B cell (primary cell): ENCODE data around the gene SPDYA. TPM values are rescaled to one million over a fixed set of nuclear protein-coding genes. Genes with fewer than 3 reads are reported as not detected.

Source experiments
- ATAC-seq: fragments of 200-7000 bp; cut with Tn5 transposase; one replicate; pipeline ENCODE4 v1.10.0; 2021; ENCODE audit warnings: low read depth, mild to moderate bottlenecking, moderate number of reproducible peaks, moderate library complexity
- CTCF ChIA-PET: fragments of 350-600 bp; sonication (Branson Sonifier 250); formaldehyde crosslinking; loops from one replicate; lab custom pipeline; 2021; ENCODE audit warnings: antibody characterized with exemption, inconsistent platforms; lab: Charles Lee
- POLR2A ChIA-PET: fragments of 350-600 bp; sonication (Branson Sonifier 250); formaldehyde crosslinking; loops from one replicate; lab custom pipeline; 2021; ENCODE audit warnings: antibody characterized with exemption; lab: Charles Lee
- DNase-seq: peaks from one replicate; pipeline ENCODE4 v3.0.0; 2013
- H2AFZ ChIP-seq: 2 replicates; pipeline ENCODE4 v1.6.1; 2012; ENCODE audit warnings: mild to moderate bottlenecking, low read depth, low read length; ENCODE audit not compliant: insufficient read depth, poor library complexity, severe bottlenecking
- H3K27ac ChIP-seq, 2 donors: 1 replicate in 1 of 2; 2 replicates in 1 of 2; pipeline ENCODE4 v1.5.1; 2012 to 2013; ENCODE audit warnings: low read length in 2 of 2, mild to moderate bottlenecking in 2 of 2, moderate library complexity in 1 of 2
- H3K27me3 ChIP-seq, 4 experiments: fragments of 200-600 bp in 1 of 4; sonication (generic) in 1 of 4; replicated peaks in 1 of 4; 1 replicate in 2 of 4; 2 replicates in 2 of 4; pipeline versions ENCODE4 v1.6.1 to v1.7.0; 2013 to 2016; ENCODE audit warnings: low read length in 3 of 4, mild to moderate bottlenecking in 2 of 4, mixed read lengths in 1 of 4, moderate library complexity in 1 of 4; ENCODE audit not compliant: insufficient read depth in 4 of 4, control insufficient read depth in 3 of 4; ENCODE audit errors: control extremely low read depth in 1 of 4
- H3K36me3 ChIP-seq, 2 experiments: replicated peaks in 1 of 2; 1 replicate in 1 of 2; 2 replicates in 1 of 2; pipeline versions ENCODE4 v1.6.1 to v1.7.1; 2013; ENCODE audit warnings: low read length in 1 of 2; ENCODE audit not compliant: insufficient read depth in 2 of 2, control insufficient read depth in 1 of 2; ENCODE audit errors: control extremely low read depth in 1 of 2, extremely low read depth in 1 of 2
- H3K4me1 ChIP-seq, 2 donors: fragments of 200-600 bp in 1 of 2; sonication (generic) in 1 of 2; 1 replicate in 1 of 2; 2 replicates in 1 of 2; pipeline versions ENCODE4 v1.5.1 to v1.6.1; 2013 to 2017; ENCODE audit warnings: low read length in 2 of 2; ENCODE audit not compliant: control insufficient read depth in 2 of 2, insufficient read depth in 2 of 2
- H3K4me2 ChIP-seq: replicated peaks from 2 replicates; pipeline ENCODE3; 2012; ENCODE audit warnings: mild to moderate bottlenecking, low read depth, low read length; ENCODE audit not compliant: poor library complexity, severe bottlenecking
- H3K4me3 ChIP-seq, 5 experiments: fragments of 200-600 bp in 1 of 5; sonication (generic) in 1 of 5; 1 replicate in 3 of 5; 2 replicates in 2 of 5; pipeline versions ENCODE4 v1.5.1 to v1.7.0; 2011 to 2016; ENCODE audit warnings: low read length in 4 of 5, mild to moderate bottlenecking in 4 of 5, low read depth in 2 of 5, control low read depth in 1 of 5, moderate library complexity in 1 of 5; ENCODE audit not compliant: insufficient read depth in 1 of 5; ENCODE audit errors: control extremely low read depth in 1 of 5, extremely low read depth in 1 of 5
- H3K79me2 ChIP-seq: fragments of 200-600 bp; sonication (generic); one replicate; pipeline ENCODE4 v1.6.0; 2016; ENCODE audit warnings: low read length; ENCODE audit not compliant: control insufficient read depth, insufficient read depth
- H3K9ac ChIP-seq: fragments of 200-600 bp; sonication (generic); 2 replicates; pipeline ENCODE4 v1.6.1; 2017; ENCODE audit warnings: mild to moderate bottlenecking, low read length, moderate library complexity
- H3K9me3 ChIP-seq, 3 donors: one replicate each; pipeline versions ENCODE4 v1.6.1 to v1.7.1; 2013; ENCODE audit warnings: low read length in 2 of 3; ENCODE audit not compliant: control insufficient read depth in 2 of 3, insufficient read depth in 1 of 3; ENCODE audit errors: control extremely low read depth in 1 of 3
- H4K20me1 ChIP-seq: 2 replicates; pipeline ENCODE4 v1.6.0; 2012; ENCODE audit warnings: mild to moderate bottlenecking, low read length; ENCODE audit not compliant: insufficient read depth, control insufficient read depth, poor library complexity, severe bottlenecking
- H3K27ac Mint-ChIP-seq: one replicate; pipeline ENCODE4 v1.8.0; 2021; ENCODE audit warnings: mixed read lengths
- H3K27me3 Mint-ChIP-seq: one replicate; pipeline ENCODE4 v1.8.0; 2021; ENCODE audit warnings: mixed read lengths
- H3K4me1 Mint-ChIP-seq: one replicate; pipeline ENCODE4 v1.8.0; 2021; ENCODE audit warnings: mixed read lengths
- H3K4me3 Mint-ChIP-seq: one replicate; pipeline ENCODE4 v1.8.0; 2021; ENCODE audit warnings: mixed read lengths
- H3K9me3 Mint-ChIP-seq: one replicate; pipeline ENCODE4 v1.8.0; 2022; ENCODE audit warnings: mixed read lengths; ENCODE audit not compliant: insufficient read depth
- CTCF ChIP-seq: fragments of 200-600 bp; IDR thresholded peaks from one replicate; pipeline ENCODE4 v1.8.0; 2022; ENCODE audit warnings: antibody characterized with exemption, mild to moderate bottlenecking
- EZH2 ChIP-seq: IDR thresholded peaks from 2 replicates; pipeline ENCODE4 v1.6.1; 2012; ENCODE audit warnings: borderline replicate concordance, low read depth, mild to moderate bottlenecking, moderate library complexity, low read length; ENCODE audit not compliant: insufficient read depth, poor library complexity, severe bottlenecking
- WGBS: methylation state at CpG from one replicate; pipeline ENCODE4 v1.1.5; 2013; ENCODE audit warnings: missing lambda C conversion rate; ENCODE audit not compliant: insufficient coverage; 5-methylcytosine and 5-hydroxymethylcytosine counted together
- intact Hi-C: fragments of 100-400 bp; cut with micrococcal nuclease; formaldehyde crosslinking; loops from one replicate; pipeline ENCODE4 v1.10.0; 2022
- polyA plus RNA-seq: library from polyadenylated mRNA; depleted of rRNA; stranded (reverse); fragments of >200 nt; gene quantifications from 2 replicates; pipeline ENCODE4 v1.2.3, GENCODE V29; 2012
- total RNA-seq, 2 donors: library from RNA; stranded (reverse); fragments of 120-200 nt in 1 of 2; gene quantifications; 1 replicate in 1 of 2; 2 replicates in 1 of 2; pipeline versions ENCODE4 v1.2.3 to v1.2.4, GENCODE V29; 2013 to 2022

SPDYA gene
- total and polyA plus RNA-seq, 2 donors (not counting 1 experiment from before 2014, with no cell fraction given) = 3.5 TPM; not detected in 1

- ChIA-PET POLR2A (no interaction called here), CTCF (no interaction called here)
- Histone ChIP-seq H3K9me3 (no peaks in the 10 kb centered on the region), H3K27ac (no peak overlapping the region), H3K4me1 (peaks cover 23% of the 10 kb centered on the region in 2 donors), H3K79me2 (peaks cover 48% of the 10 kb centered on the region), H3K4me3 (peak overlapping the region in 1 of 5 experiments; percentile 90), H3K27me3 (no peaks in the 10 kb centered on the region), H3K4me2 (peak overlapping the region; percentile 75), H4K20me1 (peaks cover 16% of the 10 kb centered on the region), H2AFZ (no peak overlapping the region), H3K9ac (peak overlapping the region; percentile 97), H3K36me3 (peaks cover 0 to 9% of the 10 kb centered on the region in 2 experiments)
- H3K9me3 Mint-ChIP-seq = no peaks in the 10 kb centered on the region
- H3K4me1 Mint-ChIP-seq = peaks cover 37% of the 10 kb centered on the region
- DNase-seq (no peak), ATAC-seq (no peak)
- H3K27ac Mint-ChIP-seq = no peak overlapping the region
- TF ChIP-seq EZH2 = no peak
- no peak for TF ChIP-seq CTCF
- intact Hi-C loops = no loop called here
- WGBS = 87% methylated on average over 8 of the region's 12 CpGs
- peak overlapping the region; percentile 85 for H3K4me3 Mint-ChIP-seq
- H3K27me3 Mint-ChIP-seq = no peaks in the 10 kb centered on the region
Measured at GRCh38 chr2:28868611-28869010, 58.0 kb downstream of the SPDYA start.

GRCh38 chr2:28869494-28870145, 59.0 kb downstream of the SPDYA start:
- intact Hi-C loops = loop anchor here (1.0 to 10.0 kb wide), 5 partner anchors 25 to 1785 kb away; partner anchors contain the start of genes KHK, PPP1CB, SPDYA and WDR43
- Histone ChIP-seq H2AFZ (peak overlapping the region; percentile 91), H3K36me3 (peaks cover 0 to 9% of the 10 kb centered on the region in 2 experiments), H3K79me2 (peaks cover 48% of the 10 kb centered on the region), H3K27me3 (no peaks in the 10 kb centered on the region), H3K4me1 (peaks cover 23% of the 10 kb centered on the region in 2 donors), H3K9me3 (no peaks in the 10 kb centered on the region), H3K27ac (peak overlapping the region; percentile 85 to 94), H3K4me2 (peak overlapping the region; percentile 75), H4K20me1 (peaks cover 13% of the 10 kb centered on the region), H3K9ac (peak overlapping the region; percentile 97), H3K4me3 (peak overlapping the region; percentile 71 to 92 (median 90))
- peaks cover 34% of the 10 kb centered on the region for H3K4me1 Mint-ChIP-seq
- no peak for DNase-seq
- H3K27me3 Mint-ChIP-seq = no peaks in the 10 kb centered on the region
- CTCF ChIA-PET = interaction anchor here (1.0 to 2.6 kb wide), 4 partner anchors 22 to 302 kb away, joined by 3 to 10 read pairs (median 3); partner anchors contain the start of gene WDR43
- TF ChIP-seq CTCF (no peak), EZH2 (no peak)
- POLR2A ChIA-PET = interaction anchor here (0.8 to 2.5 kb wide), 5 partner anchors 25 to 1278 kb away, joined by 3 to 35 read pairs (median 4); partner anchors contain the start of genes PPP1CB and WDR43
- H3K27ac Mint-ChIP-seq = peak overlapping the region; percentile 100
- ATAC-seq = peak; percentile 4
- H3K9me3 Mint-ChIP-seq = no peaks in the 10 kb centered on the region
- under 1% methylated on average over 28 of the region's 29 CpGs for WGBS
- H3K4me3 Mint-ChIP-seq = peak overlapping the region; percentile 99
